Measurements from ENCODE around the gene NRP2.

GRCh38 chr2:205743137-205743536 lies 60.8 kb downstream of the NRP2 start:
- no peak for TF ChIP-seq POLR2A (IDR thresholded peaks at IDR 0.05)
- no peak for TF ChIP-seq CTCF (IDR thresholded peaks at IDR 0.05 in 8 of 11, conservative IDR thresholded peaks at IDR 0.05 in 3 of 11)
- no peak for TF ChIP-seq POLR2AphosphoS5 (IDR thresholded peaks at IDR 0.05)
